PC-3 (cell line): ENCODE measurements around the gene OLFM3.

Source experiments
- EZH2 ChIP-seq: fragments of 300-600 bp; sonication (generic); IDR thresholded peaks from one replicate; pipeline ENCODE4 v1.6.1; 2017; ENCODE audit warnings: antibody characterized with exemption, mild to moderate bottlenecking, low read length; ENCODE audit not compliant: unreplicated experiment
- TF ChIP-seq, protein P1 (sequence below): fragments of 300-600 bp; sonication (generic); conservative IDR thresholded peaks from 2 replicates; pipeline ENCODE4 v1.5.1; 2017; ENCODE audit warnings: antibody characterized with exemption, low read depth, mild to moderate bottlenecking, low read length

DNA sequence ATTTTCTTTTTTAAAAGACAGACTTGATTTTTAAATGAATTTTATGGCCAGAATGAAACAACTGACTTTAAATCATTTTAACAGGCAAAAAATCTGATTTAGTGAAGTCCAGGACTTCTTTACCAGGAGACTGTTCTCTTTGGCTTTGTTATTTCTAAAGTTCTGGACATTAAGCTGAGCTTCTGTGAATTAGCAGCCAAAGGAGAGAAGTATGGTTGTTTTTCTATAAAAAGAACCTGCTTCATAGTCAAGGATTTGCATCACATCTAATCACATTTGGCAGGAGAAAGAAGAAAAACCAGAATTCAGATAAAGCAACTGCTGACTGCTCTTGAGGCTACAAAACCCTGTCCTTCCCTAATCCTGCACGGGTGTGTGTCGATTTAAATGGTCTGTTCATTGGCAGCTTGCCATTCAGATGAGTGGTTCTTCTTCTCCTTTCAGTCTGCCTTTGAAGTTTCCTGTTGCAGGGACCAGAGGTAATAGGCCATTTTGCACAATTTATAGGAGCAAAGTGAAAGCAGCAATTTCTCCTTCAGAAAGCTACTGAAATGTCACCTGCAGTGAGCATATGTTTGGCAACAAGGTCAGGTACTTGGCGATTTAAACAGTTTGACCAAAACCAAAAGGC, 215.4 kb downstream of the OLFM3 start:
- TF ChIP-seq EZH2, result no peak
- TF ChIP-seq, protein P1, sequence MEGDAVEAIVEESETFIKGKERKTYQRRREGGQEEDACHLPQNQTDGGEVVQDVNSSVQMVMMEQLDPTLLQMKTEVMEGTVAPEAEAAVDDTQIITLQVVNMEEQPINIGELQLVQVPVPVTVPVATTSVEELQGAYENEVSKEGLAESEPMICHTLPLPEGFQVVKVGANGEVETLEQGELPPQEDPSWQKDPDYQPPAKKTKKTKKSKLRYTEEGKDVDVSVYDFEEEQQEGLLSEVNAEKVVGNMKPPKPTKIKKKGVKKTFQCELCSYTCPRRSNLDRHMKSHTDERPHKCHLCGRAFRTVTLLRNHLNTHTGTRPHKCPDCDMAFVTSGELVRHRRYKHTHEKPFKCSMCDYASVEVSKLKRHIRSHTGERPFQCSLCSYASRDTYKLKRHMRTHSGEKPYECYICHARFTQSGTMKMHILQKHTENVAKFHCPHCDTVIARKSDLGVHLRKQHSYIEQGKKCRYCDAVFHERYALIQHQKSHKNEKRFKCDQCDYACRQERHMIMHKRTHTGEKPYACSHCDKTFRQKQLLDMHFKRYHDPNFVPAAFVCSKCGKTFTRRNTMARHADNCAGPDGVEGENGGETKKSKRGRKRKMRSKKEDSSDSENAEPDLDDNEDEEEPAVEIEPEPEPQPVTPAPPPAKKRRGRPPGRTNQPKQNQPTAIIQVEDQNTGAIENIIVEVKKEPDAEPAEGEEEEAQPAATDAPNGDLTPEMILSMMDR, result no peak
